Osteoblast (primary cell): ENCODE results near the gene GM2A. TPM values are rescaled to one million over a fixed set of nuclear protein-coding genes. Genes with fewer than 3 reads are reported as not detected.

Experiments
- DNase-seq: peaks from one replicate; pipeline ENCODE4 v3.0.0; 2011; ENCODE audit warnings: low spot score, mixed read lengths; ENCODE audit not compliant: insufficient read length; ENCODE audit errors: missing footprints
- H2AFZ ChIP-seq: 2 replicates; pipeline ENCODE4 v1.6.0; 2011; ENCODE audit warnings: mild to moderate bottlenecking, low read length
- H3K27ac ChIP-seq: 2 replicates; pipeline ENCODE4 v1.5.1; 2011; ENCODE audit warnings: mild to moderate bottlenecking, low read depth, low read length, moderate library complexity
- H3K27me3 ChIP-seq: 2 replicates; pipeline ENCODE4 v1.6.0; 2012; ENCODE audit warnings: mild to moderate bottlenecking, control low read depth, inconsistent platforms, low read length, moderate library complexity; ENCODE audit not compliant: insufficient read depth
- H3K36me3 ChIP-seq: 2 replicates; pipeline ENCODE4 v1.5.1; 2011; ENCODE audit warnings: mild to moderate bottlenecking, low read length, control low read depth, moderate library complexity; ENCODE audit not compliant: insufficient read depth
- H3K4me1 ChIP-seq: 2 replicates; pipeline ENCODE4 v1.5.1; 2011; ENCODE audit warnings: mild to moderate bottlenecking, low read length, control low read depth, moderate library complexity; ENCODE audit not compliant: insufficient read depth
- H3K4me2 ChIP-seq: 2 replicates; pipeline ENCODE4 v1.6.0; 2011; ENCODE audit warnings: mild to moderate bottlenecking, low read length; ENCODE audit not compliant: insufficient read depth
- H3K4me3 ChIP-seq: fragments of 200-600 bp; sonication (generic); 3 replicates; pipeline ENCODE4 v1.5.1; 2012; ENCODE audit warnings: mild to moderate bottlenecking, low read length, inconsistent platforms; ENCODE audit not compliant: insufficient read depth
- H3K79me2 ChIP-seq: 2 replicates; pipeline ENCODE4 v1.6.0; 2012; ENCODE audit warnings: mild to moderate bottlenecking, low read length, control low read depth, inconsistent platforms; ENCODE audit not compliant: insufficient read depth
- H3K9me3 ChIP-seq: 2 replicates; pipeline ENCODE4 v1.5.1; 2011; ENCODE audit warnings: low read depth, low read length, control low read depth
- H4K20me1 ChIP-seq: 2 replicates; pipeline ENCODE4 v1.6.0; 2012; ENCODE audit warnings: mild to moderate bottlenecking, low read length, control low read depth; ENCODE audit not compliant: insufficient read depth
- CTCF ChIP-seq: IDR thresholded peaks from 2 replicates; pipeline ENCODE4 v1.5.1; 2011; ENCODE audit warnings: mild to moderate bottlenecking, low read depth, low read length, moderate library complexity; ENCODE audit errors: extremely low read depth
- total RNA-seq: library from RNA; depleted of rRNA; stranded (reverse); fragments of >200 nt; gene quantifications from 2 replicates; pipeline ENCODE4 v1.2.3, GENCODE V29; 2012

GM2A gene
- total RNA-seq, 1 donor: 35.5 TPM

- H3K27ac ChIP-seq: no peak overlapping the region
- peaks cover 6% of the 10 kb centered on the region for H3K4me1 ChIP-seq
- TF ChIP-seq CTCF: no peak
- no peaks in the 10 kb centered on the region for H3K36me3 ChIP-seq
- H3K4me2 ChIP-seq: no peak overlapping the region
- no peak overlapping the region for H2AFZ ChIP-seq
- H3K27me3 ChIP-seq: no peaks in the 10 kb centered on the region
- DNase-seq: peak; percentile 89
- H3K9me3 ChIP-seq: no peaks in the 10 kb centered on the region
- H3K79me2 ChIP-seq: no peaks in the 10 kb centered on the region
- no peak overlapping the region for H3K4me3 ChIP-seq
- no peaks in the 10 kb centered on the region for H4K20me1 ChIP-seq
Observed at GRCh38 chr5:151221574-151221973, 31.4 kb upstream of the GM2A start.

- Histone ChIP-seq H3K79me2 (no peaks in the 10 kb centered on the region), H3K4me2 (no peak overlapping the region), H3K36me3 (no peaks in the 10 kb centered on the region), H3K4me3 (no peak overlapping the region), H3K4me1 (peaks cover 6% of the 10 kb centered on the region), H3K27ac (no peak overlapping the region), H3K27me3 (no peaks in the 10 kb centered on the region), H3K9me3 (no peaks in the 10 kb centered on the region), H2AFZ (no peak overlapping the region), H4K20me1 (no peaks in the 10 kb centered on the region)
- peak; percentile 58 for DNase-seq
- TF ChIP-seq CTCF: no peak
Observed at GRCh38 chr5:151222054-151222789, 30.8 kb upstream of the GM2A start.

- no peak for DNase-seq
- H3K36me3 ChIP-seq: no peaks in the 10 kb centered on the region
- no peaks in the 10 kb centered on the region for H3K79me2 ChIP-seq
- H3K4me2 ChIP-seq: peak overlapping the region; percentile 89
- H4K20me1 ChIP-seq: no peaks in the 10 kb centered on the region
- H2AFZ ChIP-seq: peak overlapping the region; percentile 69
- H3K9me3 ChIP-seq: no peaks in the 10 kb centered on the region
- no peak for TF ChIP-seq CTCF
- H3K27ac ChIP-seq: no peak overlapping the region
- H3K4me1 ChIP-seq: peaks cover 6% of the 10 kb centered on the region
- H3K4me3 ChIP-seq: peak overlapping the region; percentile 79
- no peaks in the 10 kb centered on the region for H3K27me3 ChIP-seq
Observed at GRCh38 chr5:151222790-151223446, 30.1 kb upstream of the GM2A start.
